A673 (cell line): ENCODE data around the gene DOCK4. TPM values are rescaled to one million over a fixed set of nuclear protein-coding genes. Genes with fewer than 3 reads are reported as not detected.

Experiments used
- BruUV-seq: library from RNA; stranded (reverse); fragments of 400-500 nt; replicated peaks from 2 replicates; lab custom pipeline; 2021; lab: Mats Ljungman, UMichigan
- CTCF ChIA-PET: fragments of 300-600 bp; sonication (Branson Sonifier 250); formaldehyde crosslinking; loops from one replicate; lab custom pipeline; 2022; ENCODE audit warnings: antibody characterized with exemption; lab: Charles Lee
- POLR2A ChIA-PET: fragments of 300-600 bp; sonication (Branson Sonifier 250); formaldehyde crosslinking; loops from one replicate; lab custom pipeline; 2022; ENCODE audit warnings: antibody characterized with exemption; ENCODE audit not compliant: low non-redundant PET; lab: Charles Lee
- DNase-seq: peaks from one replicate; pipeline ENCODE4 v3.0.0-alpha.2; 2015; ENCODE audit warnings: low spot score
- H3K27ac ChIP-seq: fragments of 200-600 bp; sonication (generic); 2 replicates; pipeline ENCODE4 v1.5.1; 2016; ENCODE audit warnings: mixed run types, low read depth, mild to moderate bottlenecking, mixed read lengths, antibody characterized with exemption, low read length; ENCODE audit not compliant: poor library complexity, severe bottlenecking
- H3K27me3 ChIP-seq: fragments of 200-600 bp; sonication (generic); replicated peaks from 2 replicates; pipeline ENCODE4 v1.6.1; 2017; ENCODE audit warnings: mixed run types, low read depth, mild to moderate bottlenecking, mixed read lengths, antibody characterized with exemption, low read length; ENCODE audit not compliant: insufficient read depth, poor library complexity
- H3K36me3 ChIP-seq: fragments of 200-600 bp; sonication (generic); 2 replicates; pipeline ENCODE4 v1.6.1; 2016; ENCODE audit warnings: mixed run types, mild to moderate bottlenecking, mixed read lengths, antibody characterized with exemption, low read length; ENCODE audit not compliant: insufficient read depth, poor library complexity, severe bottlenecking
- H3K4me1 ChIP-seq: fragments of 200-600 bp; sonication (generic); 2 replicates; pipeline ENCODE4 v1.6.1; 2017; ENCODE audit warnings: mixed run types, mild to moderate bottlenecking, mixed read lengths, antibody characterized with exemption, low read length; ENCODE audit not compliant: insufficient read depth, poor library complexity, severe bottlenecking
- H3K4me3 ChIP-seq: fragments of 200-600 bp; sonication (generic); 2 replicates; pipeline ENCODE4 v1.5.1; 2016; ENCODE audit warnings: low read depth, mixed run types, mild to moderate bottlenecking, mixed read lengths, low read length; ENCODE audit not compliant: poor library complexity, severe bottlenecking
- H3K9me3 ChIP-seq: fragments of 200-600 bp; sonication (generic); 2 replicates; pipeline ENCODE4 v1.6.1; 2016; ENCODE audit warnings: mixed run types, low read depth, mild to moderate bottlenecking, mixed read lengths, antibody characterized with exemption, low read length; ENCODE audit not compliant: poor library complexity, severe bottlenecking
- CTCF ChIP-seq: fragments of 300-800, 200-600 bp; sonication (generic); conservative IDR thresholded peaks from 2 replicates; pipeline ENCODE4 v1.5.1; 2017; ENCODE audit warnings: low read depth, mild to moderate bottlenecking, antibody characterized with exemption, low read length, moderate library complexity, mixed read lengths
- EZH2 ChIP-seq: fragments of 200-600 bp; sonication (generic); IDR thresholded peaks from 2 replicates; pipeline ENCODE4 v1.6.1; 2017; ENCODE audit warnings: borderline replicate concordance, low read depth, mild to moderate bottlenecking, mixed read lengths, antibody characterized with exemption, low read length; ENCODE audit not compliant: poor library complexity, severe bottlenecking
- intact Hi-C: fragments of 100-400 bp; cut with micrococcal nuclease; formaldehyde crosslinking; loops from one replicate; pipeline ENCODE4 v1.10.0; 2022; ENCODE audit not compliant: unreplicated experiment
- total RNA-seq: library from RNA; stranded (reverse); gene quantifications from 2 replicates; pipeline ENCODE4 v1.2.3, GENCODE V29; 2021

DOCK4 gene
- total RNA-seq, 1 experiment from 2014 or later = 28.5 TPM

GRCh38 chr7:112205343-112206237 is 609 bp downstream of the DOCK4 start:
- no TSS peak for BruUV-seq
- CTCF ChIA-PET = no interaction called here

GRCh38 chr7:112204499-112205342 is 1.5 kb downstream of the DOCK4 start:
- Histone ChIP-seq H3K9me3 (no peaks in the 10 kb centered on the region), H3K27me3 (no peaks in the 10 kb centered on the region), H3K4me1 (peaks cover 24% of the 10 kb centered on the region), H3K36me3 (no peaks in the 10 kb centered on the region), H3K27ac (peak overlapping the region; percentile 79), H3K4me3 (peak overlapping the region; percentile 96)
- ChIA-PET POLR2A (interaction anchor here (0.7 kb wide), 1 partner anchor 119 kb away, joined by 3 read pairs; no protein-coding TSS in a partner anchor), CTCF (no interaction called here)
- BruUV-seq = no TSS peak
- no peak for DNase-seq
- intact Hi-C loops = loop anchor here (5.0 to 10.0 kb wide), 3 partner anchors 122 to 452 kb away; no protein-coding TSS in a partner anchor
- no peak for TF ChIP-seq EZH2
- TF ChIP-seq CTCF = no peak

More at GRCh38 chr7:112205343-112206237, 609 bp downstream of the DOCK4 start:
- Histone ChIP-seq H3K9me3 (no peaks in the 10 kb centered on the region), H3K4me3 (peak overlapping the region; percentile 96), H3K36me3 (no peaks in the 10 kb centered on the region), H3K27ac (peak overlapping the region; percentile 79), H3K4me1 (peaks cover 24% of the 10 kb centered on the region), H3K27me3 (no peaks in the 10 kb centered on the region)
- POLR2A ChIA-PET = interaction anchor here (0.6 to 0.7 kb wide), 2 partner anchors 120 to 205 kb away, joined by 3 to 5 read pairs; no protein-coding TSS in a partner anchor
- TF ChIP-seq EZH2 (no peak), CTCF (no peak)
- DNase-seq = peak; percentile 62
- intact Hi-C loops = loop anchor here (2.0 to 10.0 kb wide), 4 partner anchors 123 to 453 kb away; no protein-coding TSS in a partner anchor

GRCh38 chr7:112203365-112203739 is 2.8 kb downstream of the DOCK4 start:
- Histone ChIP-seq H3K4me3 (no peak overlapping the region), H3K9me3 (no peaks in the 10 kb centered on the region), H3K27ac (no peak overlapping the region), H3K27me3 (no peaks in the 10 kb centered on the region), H3K4me1 (peaks cover 32% of the 10 kb centered on the region), H3K36me3 (no peaks in the 10 kb centered on the region)
- TF ChIP-seq CTCF = no peak
- no peak for DNase-seq
- CTCF ChIA-PET = no interaction called here
- no TSS peak for BruUV-seq
- intact Hi-C loops = loop anchor here (10.0 kb wide), 1 partner anchor 219 kb away; no protein-coding TSS in a partner anchor
- POLR2A ChIA-PET = no interaction called here
